Fibroblast of skin of back (primary cell): ENCODE data around the gene CD44.

Experiments
- DNase-seq: peaks from one replicate; pipeline ENCODE4 v3.0.0-alpha.2; 2013

Gene CD44

GRCh38 chr11:35112056-35112845 lies 26.7 kb upstream of the CD44 start:
- DNase-seq = no peak

- DNase-seq = no peak
Measured at GRCh38 chr11:35112846-35113105, 26.2 kb upstream of the CD44 start.

GRCh38 chr11:35114906-35115687 lies 23.9 kb upstream of the CD44 start:
- no peak for DNase-seq

- DNase-seq = no peak
Measured at GRCh38 chr11:35115688-35116030, 23.3 kb upstream of the CD44 start.

GRCh38 chr11:35116245-35116644 lies 22.7 kb upstream of the CD44 start:
- no peak for DNase-seq

- DNase-seq = no peak
Measured at GRCh38 chr11:35116762-35117640, 22.0 kb upstream of the CD44 start.

- no peak for DNase-seq
Measured at GRCh38 chr11:35118906-35119305, 20.1 kb upstream of the CD44 start.

GRCh38 chr11:35121326-35121865 lies 17.6 kb upstream of the CD44 start:
- no peak for DNase-seq

GRCh38 chr11:35122308-35122707 lies 16.7 kb upstream of the CD44 start:
- no peak for DNase-seq

GRCh38 chr11:35126000-35126878 lies 12.7 kb upstream of the CD44 start:
- no peak for DNase-seq

- no peak for DNase-seq
Measured at GRCh38 chr11:35126879-35127581, 11.9 kb upstream of the CD44 start.

GRCh38 chr11:35127619-35128018 lies 11.4 kb upstream of the CD44 start:
- no peak for DNase-seq

- no peak for DNase-seq
Measured at GRCh38 chr11:35131094-35131493, 7.9 kb upstream of the CD44 start.

GRCh38 chr11:35131886-35132285 lies 7.1 kb upstream of the CD44 start:
- no peak for DNase-seq

GRCh38 chr11:35133656-35134055 lies 5.3 kb upstream of the CD44 start:
- no peak for DNase-seq

- DNase-seq = peak; percentile 48
Measured at GRCh38 chr11:35134403-35135148, 4.4 kb upstream of the CD44 start.

GRCh38 chr11:35135222-35135621 lies 3.7 kb upstream of the CD44 start:
- no peak for DNase-seq

GRCh38 chr11:35136311-35136710 lies 2.7 kb upstream of the CD44 start:
- DNase-seq = no peak

- no peak for DNase-seq
Measured at GRCh38 chr11:35138058-35138457, 913 bp upstream of the CD44 start.

- DNase-seq = no peak
Measured at GRCh38 chr11:35138606-35138942, 397 bp upstream of the CD44 start.
